Sigmoid colon (tissue), 7 donors: ENCODE data around the gene UBL3. TPM values are rescaled to one million over a fixed set of nuclear protein-coding genes. Genes with fewer than 3 reads are reported as not detected.

Source experiments
- DNase-seq: peaks from one replicate; pipeline ENCODE4 v3.0.0-alpha.2; 2019
- H3K27ac ChIP-seq, 4 donors: fragments of 200-600 bp; sonication (generic); one replicate each; pipeline ENCODE4 v1.5.1; 2016 to 2019; ENCODE audit warnings: mild to moderate bottlenecking in 1 of 4
- H3K27me3 ChIP-seq, 3 donors: fragments of 200-600 bp; sonication (generic); one replicate each; pipeline ENCODE4 v1.5.1; 2019; ENCODE audit warnings: mild to moderate bottlenecking in 1 of 3
- H3K36me3 ChIP-seq, 4 donors: fragments of 200-600 bp; sonication (generic); one replicate each; pipeline ENCODE4 v1.5.1; 2016 to 2019
- H3K4me1 ChIP-seq, 4 donors: fragments of 200-600 bp; sonication (generic); one replicate each; pipeline ENCODE4 v1.5.1; 2017 to 2019
- H3K4me3 ChIP-seq, 4 donors: fragments of 200-600 bp; sonication (generic); one replicate each; pipeline ENCODE4 v1.5.1; 2017 to 2019; ENCODE audit warnings: mild to moderate bottlenecking in 2 of 4, moderate library complexity in 1 of 4
- H3K9me3 ChIP-seq, 4 donors: fragments of 200-600 bp in 3 of 4; sonication (generic) in 3 of 4; one replicate each; pipeline versions ENCODE4 v1.5.1 to v1.6.1; 2013 to 2019
- EP300 ChIP-seq, 4 donors: sonication (generic); formaldehyde crosslinking; IDR thresholded peaks; one replicate each; pipeline ENCODE4 v1.6.1; 2017; ENCODE audit warnings: antibody characterized with exemption in 4 of 4
- POLR2A ChIP-seq, 2 donors: fragments of 450-650 bp; IDR thresholded peaks; one replicate each; pipeline ENCODE4 v1.6.1; 2016; ENCODE audit warnings: antibody characterized with exemption in 2 of 2, mild to moderate bottlenecking in 2 of 2, moderate library complexity in 2 of 2
- POLR2AphosphoS5 ChIP-seq, 4 donors: sonication (generic); formaldehyde crosslinking; IDR thresholded peaks; one replicate each; pipeline ENCODE4 v1.6.1; 2017; ENCODE audit warnings: antibody characterized with exemption in 4 of 4
- WGBS, 2 donors: extraction: QIAGEN DNeasy Blood & Tissue Kit; methylation state at CpG; one replicate each; pipeline ENCODE4 v1.1.7; 2013; 5-methylcytosine and 5-hydroxymethylcytosine counted together
- intact Hi-C: fragments of 100-400 bp; cut with DNase I; formaldehyde crosslinking; loops from one replicate; pipeline ENCODE4 v1.15.1; 2023
- polyA plus RNA-seq, 3 donors: library from polyadenylated mRNA; stranded (reverse); fragments of 200-250 nt; gene quantifications; one replicate each; pipeline ENCODE4 v1.2.3, GENCODE V29; 2013
- total RNA-seq, 4 donors: library from RNA; depleted of rRNA; stranded (reverse); fragments of >200 nt; gene quantifications; one replicate each; pipeline ENCODE4 v1.1.0, GENCODE V29; 2016
- TF ChIP-seq, protein P1 (sequence below), 4 experiments: fragments of 450-650 bp in 3 of 4; fragments of 200-600 bp in 1 of 4; IDR thresholded peaks; one replicate each; pipeline ENCODE4 v1.5.1; 2016 to 2019; ENCODE audit warnings: antibody characterized with exemption in 4 of 4, mild to moderate bottlenecking in 3 of 4, moderate library complexity in 2 of 4
- donor health status: healthy with polysubstance abuse.
- donor health status: Bipolar disorder and iron deficiency.
- donor health status: healthy.

Gene UBL3
- total and polyA plus RNA-seq, 7 donors, result 19.1 to 48.6 (median 41.1) TPM

DNA sequence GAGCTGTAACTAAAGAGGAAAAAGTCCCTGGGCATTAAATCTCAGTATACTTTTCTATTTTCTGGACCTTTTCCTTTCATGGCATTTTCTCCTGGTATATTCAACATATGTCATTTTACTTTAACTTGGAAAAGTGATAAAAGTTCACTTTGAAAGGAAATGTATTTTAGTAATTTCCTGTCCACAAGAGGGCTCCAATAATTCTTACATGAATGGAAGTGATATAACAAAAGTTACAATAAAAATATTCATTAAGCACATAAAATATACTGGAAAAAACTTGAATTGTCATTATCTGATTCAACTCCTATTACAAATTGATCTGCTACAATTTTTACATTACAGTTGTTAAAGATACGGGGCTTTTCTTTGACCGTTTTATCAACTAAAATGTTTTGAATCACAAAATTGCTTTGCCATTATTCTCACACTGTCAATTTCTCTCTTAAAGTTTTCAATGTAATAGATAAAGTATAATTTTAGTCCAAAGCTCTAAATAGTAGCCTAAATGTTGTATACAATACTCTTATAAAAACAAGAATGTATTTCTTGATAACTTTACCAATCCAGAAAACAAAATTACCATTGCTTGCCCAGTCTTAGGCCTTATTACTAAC lies 4.9 kb downstream of the UBL3 start:
- Histone ChIP-seq H3K27ac (no peak overlapping the region), H3K9me3 (no peaks in the 10 kb centered on the region), H3K27me3 (no peaks in the 10 kb centered on the region), H3K4me3 (no peak overlapping the region), H3K4me1 (peaks cover 0 to 51% (median 32%) of the 10 kb centered on the region in 4 donors), H3K36me3 (no peaks in the 10 kb centered on the region)
- TF ChIP-seq, protein P1, sequence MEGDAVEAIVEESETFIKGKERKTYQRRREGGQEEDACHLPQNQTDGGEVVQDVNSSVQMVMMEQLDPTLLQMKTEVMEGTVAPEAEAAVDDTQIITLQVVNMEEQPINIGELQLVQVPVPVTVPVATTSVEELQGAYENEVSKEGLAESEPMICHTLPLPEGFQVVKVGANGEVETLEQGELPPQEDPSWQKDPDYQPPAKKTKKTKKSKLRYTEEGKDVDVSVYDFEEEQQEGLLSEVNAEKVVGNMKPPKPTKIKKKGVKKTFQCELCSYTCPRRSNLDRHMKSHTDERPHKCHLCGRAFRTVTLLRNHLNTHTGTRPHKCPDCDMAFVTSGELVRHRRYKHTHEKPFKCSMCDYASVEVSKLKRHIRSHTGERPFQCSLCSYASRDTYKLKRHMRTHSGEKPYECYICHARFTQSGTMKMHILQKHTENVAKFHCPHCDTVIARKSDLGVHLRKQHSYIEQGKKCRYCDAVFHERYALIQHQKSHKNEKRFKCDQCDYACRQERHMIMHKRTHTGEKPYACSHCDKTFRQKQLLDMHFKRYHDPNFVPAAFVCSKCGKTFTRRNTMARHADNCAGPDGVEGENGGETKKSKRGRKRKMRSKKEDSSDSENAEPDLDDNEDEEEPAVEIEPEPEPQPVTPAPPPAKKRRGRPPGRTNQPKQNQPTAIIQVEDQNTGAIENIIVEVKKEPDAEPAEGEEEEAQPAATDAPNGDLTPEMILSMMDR (IDR thresholded peaks at IDR 0.05), result peak in 1 of 4 experiments; percentile 32
- TF ChIP-seq POLR2A (IDR thresholded peaks at IDR 0.05), result no peak
- 60 to 82% methylated on average over 2 of the region's 2 CpGs for WGBS, 2 donors
- intact Hi-C loops, result loop anchor here (5.0 to 10.0 kb wide), 3 partner anchors 68 to 619 kb away; partner anchors contain the start of gene HMGB1
- DNase-seq, result no peak

- 89 to 95% methylated on average over 1 of the region's 1 CpG for WGBS, 2 donors
- Histone ChIP-seq H3K36me3 (no peaks in the 10 kb centered on the region), H3K9me3 (no peaks in the 10 kb centered on the region), H3K4me1 (peaks cover 0 to 57% (median 34%) of the 10 kb centered on the region in 4 donors), H3K4me3 (no peak overlapping the region), H3K27me3 (no peaks in the 10 kb centered on the region), H3K27ac (no peak overlapping the region)
- TF ChIP-seq EP300 (IDR thresholded peaks at IDR 0.05) (no peak), POLR2AphosphoS5 (IDR thresholded peaks at IDR 0.05) (no peak), POLR2A (IDR thresholded peaks at IDR 0.05) (no peak)
- TF ChIP-seq, protein P1 (IDR thresholded peaks at IDR 0.05), result no peak
- no peak for DNase-seq
- intact Hi-C loops, result loop anchor here (10.0 kb wide), 1 partner anchor 620 kb away; the partner anchor contains the start of gene HMGB1
These were observed 6.0 kb downstream of the UBL3 start for GRCh38 chr13:29844441-29844840.

- H3K4me3 ChIP-seq, result no peak overlapping the region
- H3K27ac ChIP-seq, result no peak overlapping the region
- no peaks in the 10 kb centered on the region for H3K9me3 ChIP-seq
- no peak for DNase-seq
- WGBS, 2 donors, result 87 to 93% methylated on average over 3 of the region's 3 CpGs
- TF ChIP-seq POLR2AphosphoS5 (IDR thresholded peaks at IDR 0.05) (no peak), EP300 (IDR thresholded peaks at IDR 0.05) (no peak), POLR2A (IDR thresholded peaks at IDR 0.05) (no peak)
- TF ChIP-seq, protein P1 (IDR thresholded peaks at IDR 0.05), result no peak
- no peaks in the 10 kb centered on the region for H3K27me3 ChIP-seq
- peaks cover 0 to 48% (median 27%) of the 10 kb centered on the region in 4 donors for H3K4me1 ChIP-seq
- no peaks in the 10 kb centered on the region for H3K36me3 ChIP-seq
- intact Hi-C loops, result loop anchor here (10.0 kb wide), 1 partner anchor 624 kb away; the partner anchor contains the start of gene HMGB1
These were observed 9.8 kb downstream of the UBL3 start for GRCh38 chr13:29840585-29840984.

GRCh38 chr13:29835280-29836061 lies 14.9 kb downstream of the UBL3 start:
- WGBS, 2 donors, result 97 to 98% methylated on average over 9 of the region's 9 CpGs
- no peaks in the 10 kb centered on the region for H3K27me3 ChIP-seq
- intact Hi-C loops, result no loop called here
- TF ChIP-seq, protein P1 (IDR thresholded peaks at IDR 0.05), result no peak
- TF ChIP-seq POLR2A (IDR thresholded peaks at IDR 0.05) (no peak), EP300 (IDR thresholded peaks at IDR 0.05) (no peak), POLR2AphosphoS5 (IDR thresholded peaks at IDR 0.05) (no peak)
- DNase-seq, result no peak
- H3K36me3 ChIP-seq, result no peaks in the 10 kb centered on the region
- H3K4me3 ChIP-seq, result no peak overlapping the region
- H3K27ac ChIP-seq, result no peak overlapping the region
- no peaks in the 10 kb centered on the region for H3K9me3 ChIP-seq
- H3K4me1 ChIP-seq, result peaks cover 0 to 34% (median 8%) of the 10 kb centered on the region in 4 donors
